Naive thymus-derived CD4-positive, alpha-beta T cell (primary cell): Measurements from ENCODE around the gene MORC1. TPM values are rescaled to one million over a fixed set of nuclear protein-coding genes. Genes with fewer than 3 reads are reported as not detected.

ENCODE experiments used
- ATAC-seq: fragments of 150-1000 bp; cut with Tn5 transposase; 2 replicates; pipeline ENCODE4 v1.10.0; 2021; ENCODE audit warnings: mild to moderate bottlenecking, moderate library complexity
- CTCF ChIA-PET: fragments of 350-600 bp; sonication (Branson Sonifier 250); formaldehyde crosslinking; loops from one replicate; lab custom pipeline; 2021; ENCODE audit warnings: antibody characterized with exemption; lab: Charles Lee
- POLR2A ChIA-PET: fragments of 350-600 bp; sonication (Branson Sonifier 250); formaldehyde crosslinking; loops from one replicate; lab custom pipeline; 2021; ENCODE audit warnings: antibody characterized with exemption, inconsistent platforms; lab: Charles Lee
- DNase-seq, 9 donors: peaks; one replicate each; pipeline versions ENCODE4 v3.0.0 to v3.0.0-alpha.2; 2020 to 2022; ENCODE audit warnings: mixed read lengths in 1 of 9
- H3K27ac ChIP-seq: one replicate; pipeline ENCODE4 v1.7.0; 2013; ENCODE audit warnings: mild to moderate bottlenecking, low read depth, low read length, moderate library complexity
- H3K27me3 ChIP-seq, 2 donors: one replicate each; pipeline ENCODE4 v1.7.0; 2013; ENCODE audit warnings: low read length in 2 of 2, mild to moderate bottlenecking in 2 of 2, moderate library complexity in 2 of 2; ENCODE audit not compliant: control insufficient read depth in 2 of 2, insufficient read depth in 2 of 2
- H3K36me3 ChIP-seq, 3 experiments: 1 replicate in 2 of 3; 2 replicates in 1 of 3; pipeline ENCODE4 v1.7.0; 2013; ENCODE audit warnings: low read length in 3 of 3, mild to moderate bottlenecking in 3 of 3, moderate library complexity in 1 of 3; ENCODE audit not compliant: insufficient read depth in 3 of 3, control insufficient read depth in 2 of 3
- H3K4me1 ChIP-seq, 2 donors: one replicate each; pipeline ENCODE4 v1.7.0; 2013; ENCODE audit warnings: low read length in 2 of 2, mild to moderate bottlenecking in 2 of 2, moderate library complexity in 1 of 2; ENCODE audit not compliant: control insufficient read depth in 2 of 2, insufficient read depth in 2 of 2
- H3K4me3 ChIP-seq: 2 replicates; pipeline ENCODE4 v1.7.0; 2013; ENCODE audit warnings: mild to moderate bottlenecking, low read length
- H3K9me3 ChIP-seq, 3 experiments: 1 replicate in 2 of 3; 2 replicates in 1 of 3; pipeline ENCODE4 v1.7.0; 2013; ENCODE audit warnings: low read length in 3 of 3; ENCODE audit not compliant: control insufficient read depth in 2 of 3
- H3K27ac Mint-ChIP-seq, 9 donors: one replicate each; pipeline ENCODE4 v1.8.0; 2020 to 2022; ENCODE audit warnings: mixed read lengths in 9 of 9, mild to moderate bottlenecking in 8 of 9, moderate library complexity in 5 of 9, inconsistent platforms in 2 of 9
- H3K27me3 Mint-ChIP-seq, 5 donors: one replicate each; pipeline ENCODE4 v1.8.0; 2021 to 2022; ENCODE audit warnings: mixed read lengths in 5 of 5, mild to moderate bottlenecking in 1 of 5
- H3K36me3 Mint-ChIP-seq, 5 donors: one replicate each; pipeline ENCODE4 v1.8.0; 2020 to 2022; ENCODE audit warnings: mixed read lengths in 5 of 5, mild to moderate bottlenecking in 3 of 5, inconsistent platforms in 1 of 5
- H3K4me1 Mint-ChIP-seq, 7 donors: one replicate each; pipeline ENCODE4 v1.8.0; 2020 to 2022; ENCODE audit warnings: mixed read lengths in 7 of 7, mild to moderate bottlenecking in 3 of 7, inconsistent platforms in 1 of 7
- H3K4me3 Mint-ChIP-seq, 10 donors: one replicate each; pipeline ENCODE4 v1.8.0; 2020 to 2022; ENCODE audit warnings: mild to moderate bottlenecking in 10 of 10, mixed read lengths in 10 of 10, moderate library complexity in 6 of 10, inconsistent platforms in 2 of 10
- H3K9me3 Mint-ChIP-seq, 11 donors: one replicate each; pipeline ENCODE4 v1.8.0; 2020 to 2022; ENCODE audit warnings: mixed read lengths in 11 of 11, mild to moderate bottlenecking in 4 of 11, inconsistent platforms in 1 of 11, moderate library complexity in 1 of 11
- intact Hi-C, 2 donors: fragments of 100-400 bp; cut with micrococcal nuclease; formaldehyde crosslinking; loops; one replicate each; pipeline ENCODE4 v1.15.1; 2023
- polyA plus RNA-seq, 2 donors: library from polyadenylated mRNA; unstranded; fragments of 300-500 nt; fragmentation: Illumina TruSeq; gene quantifications; one replicate each; pipeline ENCODE4 v1.2.3, GENCODE V29; 2021
- total RNA-seq, 6 experiments: library from RNA in 5 of 6; stranded (reverse) in 5 of 6; gene quantifications; 1 replicate in 5 of 6; 2 replicates in 1 of 6; pipeline ENCODE4 v1.2.3 and lab custom pipeline; 2021 to 2026

The MORC1 gene
- total and polyA plus RNA-seq, 7 experiments from 2014 or later: 0.12 TPM; not detected in 6

GRCh38 chr3:109047366-109047765 lies 70.6 kb downstream of the MORC1 start:
- CTCF ChIA-PET: interaction anchor here (0.7 to 0.9 kb wide), 3 partner anchors 23 to 1037 kb away, joined by 3 read pairs; no protein-coding TSS in a partner anchor
- POLR2A ChIA-PET: no interaction called here
- H3K4me3 Mint-ChIP-seq: no peak overlapping the region
- H3K27ac Mint-ChIP-seq: no peak overlapping the region
- H3K4me1 Mint-ChIP-seq: no peaks in the 10 kb centered on the region
- H3K27me3 ChIP-seq: no peaks in the 10 kb centered on the region
- no peaks in the 10 kb centered on the region for H3K4me1 ChIP-seq
- H3K27ac ChIP-seq: no peak overlapping the region
- intact Hi-C loops: no loop called here
- no peak overlapping the region for H3K4me3 ChIP-seq
- H3K9me3 Mint-ChIP-seq: no peaks in the 10 kb centered on the region
- no peaks in the 10 kb centered on the region for H3K36me3 ChIP-seq
- peaks cover 0 to 2% (median 0%) of the 10 kb centered on the region in 5 donors for H3K27me3 Mint-ChIP-seq
- DNase-seq (no peak), ATAC-seq (no peak)
- peaks cover 0 to under 1% (median 0%) of the 10 kb centered on the region in 5 donors for H3K36me3 Mint-ChIP-seq
- H3K9me3 ChIP-seq: no peaks in the 10 kb centered on the region

GRCh38 chr3:109045271-109046040 lies 72.5 kb downstream of the MORC1 start:
- peaks cover 0 to 8% (median 2%) of the 10 kb centered on the region in 5 donors for H3K27me3 Mint-ChIP-seq
- intact Hi-C loops: no loop called here
- H3K36me3 ChIP-seq: no peaks in the 10 kb centered on the region
- H3K4me3 Mint-ChIP-seq: no peak overlapping the region
- no peak overlapping the region for H3K4me3 ChIP-seq
- H3K27ac ChIP-seq: no peak overlapping the region
- H3K27me3 ChIP-seq: no peaks in the 10 kb centered on the region
- H3K9me3 Mint-ChIP-seq: no peaks in the 10 kb centered on the region
- H3K4me1 Mint-ChIP-seq: no peaks in the 10 kb centered on the region
- H3K36me3 Mint-ChIP-seq: no peaks in the 10 kb centered on the region
- no peak overlapping the region for H3K27ac Mint-ChIP-seq
- no peaks in the 10 kb centered on the region for H3K9me3 ChIP-seq
- ATAC-seq (no peak), DNase-seq (no peak)
- H3K4me1 ChIP-seq: no peaks in the 10 kb centered on the region
- ChIA-PET POLR2A (no interaction called here), CTCF (no interaction called here)

GRCh38 chr3:109035082-109035481 lies 82.9 kb downstream of the MORC1 start:
- no peaks in the 10 kb centered on the region for H3K4me1 Mint-ChIP-seq

DNA sequence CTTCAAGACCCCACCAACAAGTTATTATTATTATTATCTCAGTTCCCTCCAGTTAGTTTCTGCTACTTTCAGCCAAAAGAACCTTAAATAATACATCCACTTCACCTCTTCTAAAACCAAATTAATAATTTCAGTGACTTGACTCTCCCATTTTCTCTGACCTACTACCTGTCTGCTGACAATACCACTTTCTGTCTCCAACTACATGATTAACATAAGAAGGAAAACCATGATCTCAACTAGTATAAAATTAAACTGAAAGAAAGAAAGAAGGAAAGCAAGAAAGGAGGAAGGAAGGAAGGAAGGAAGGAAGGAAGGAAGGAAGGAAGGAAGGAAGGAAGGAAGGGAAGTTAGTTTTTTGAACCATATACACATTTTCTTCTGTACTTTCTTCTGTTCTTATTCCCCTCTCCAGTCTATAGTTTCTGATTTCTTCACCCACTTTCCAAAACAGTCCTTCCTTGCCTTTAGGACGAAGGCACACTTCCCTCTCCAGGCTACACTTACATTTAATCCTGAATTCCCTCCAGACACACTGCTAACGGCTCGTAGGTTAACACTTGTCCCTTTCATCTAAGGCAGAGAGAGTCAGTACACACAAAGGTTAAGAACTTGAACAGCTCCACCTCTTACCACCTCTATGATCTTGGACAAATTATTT lies 84.8 kb downstream of the MORC1 start:
- no peaks in the 10 kb centered on the region for H3K27me3 ChIP-seq
- no peaks in the 10 kb centered on the region for H3K9me3 ChIP-seq
- no peak overlapping the region for H3K4me3 ChIP-seq
- intact Hi-C loops: no loop called here
- H3K9me3 Mint-ChIP-seq: peaks cover 0 to 1% (median 0%) of the 10 kb centered on the region in 11 donors
- no peaks in the 10 kb centered on the region for H3K4me1 Mint-ChIP-seq
- no peak for ATAC-seq
- no peak for DNase-seq
- H3K36me3 Mint-ChIP-seq: no peaks in the 10 kb centered on the region
- no peak overlapping the region for H3K27ac Mint-ChIP-seq
- no peak overlapping the region for H3K27ac ChIP-seq
- no peaks in the 10 kb centered on the region for H3K36me3 ChIP-seq
- no peaks in the 10 kb centered on the region for H3K4me1 ChIP-seq
- ChIA-PET POLR2A (no interaction called here), CTCF (interaction anchor here (1.1 to 1.3 kb wide), 2 partner anchors 9 to 10 kb away, joined by 3 to 7 read pairs; no protein-coding TSS in a partner anchor)
- H3K27me3 Mint-ChIP-seq: peaks cover 4 to 19% (median 12%) of the 10 kb centered on the region in 5 donors
- H3K4me3 Mint-ChIP-seq: no peak overlapping the region

More at GRCh38 chr3:109035082-109035481, 82.9 kb downstream of the MORC1 start:
- H3K36me3 Mint-ChIP-seq: peaks cover 0 to 2% (median 0%) of the 10 kb centered on the region in 5 donors
- POLR2A ChIA-PET: no interaction called here
- peaks cover 1 to 29% (median 24%) of the 10 kb centered on the region in 5 donors for H3K27me3 Mint-ChIP-seq
- Histone ChIP-seq H3K27ac (no peak overlapping the region), H3K27me3 (no peaks in the 10 kb centered on the region), H3K36me3 (no peaks in the 10 kb centered on the region), H3K4me1 (no peaks in the 10 kb centered on the region), H3K4me3 (no peak overlapping the region), H3K9me3 (no peaks in the 10 kb centered on the region)
- CTCF ChIA-PET: no interaction called here
- H3K27ac Mint-ChIP-seq: no peak overlapping the region
- intact Hi-C loops: no loop called here
- DNase-seq (no peak), ATAC-seq (no peak)
- H3K9me3 Mint-ChIP-seq: peaks cover 0 to 6% (median under 1%) of the 10 kb centered on the region in 11 donors
- no peak overlapping the region for H3K4me3 Mint-ChIP-seq

GRCh38 chr3:109028753-109029152 lies 89.2 kb downstream of the MORC1 start:
- no peak overlapping the region for H3K27ac ChIP-seq
- CTCF ChIA-PET: no interaction called here
- POLR2A ChIA-PET: no interaction called here
- H3K4me1 Mint-ChIP-seq: no peaks in the 10 kb centered on the region
- H3K36me3 ChIP-seq: no peaks in the 10 kb centered on the region
- H3K27me3 Mint-ChIP-seq: peaks cover 0 to 10% (median 0%) of the 10 kb centered on the region in 5 donors
- H3K9me3 Mint-ChIP-seq: no peaks in the 10 kb centered on the region
- intact Hi-C loops: loop anchor here in 1 of 2 donors (10.0 kb wide), 1 partner anchor 364 kb away; no protein-coding TSS in a partner anchor
- no peak overlapping the region for H3K27ac Mint-ChIP-seq
- H3K4me3 Mint-ChIP-seq: no peak overlapping the region
- H3K4me3 ChIP-seq: no peak overlapping the region
- DNase-seq: no peak
- H3K36me3 Mint-ChIP-seq: no peaks in the 10 kb centered on the region
- ATAC-seq: no peak
- no peaks in the 10 kb centered on the region for H3K27me3 ChIP-seq
- H3K4me1 ChIP-seq: no peaks in the 10 kb centered on the region
- H3K9me3 ChIP-seq: no peaks in the 10 kb centered on the region

DNA sequence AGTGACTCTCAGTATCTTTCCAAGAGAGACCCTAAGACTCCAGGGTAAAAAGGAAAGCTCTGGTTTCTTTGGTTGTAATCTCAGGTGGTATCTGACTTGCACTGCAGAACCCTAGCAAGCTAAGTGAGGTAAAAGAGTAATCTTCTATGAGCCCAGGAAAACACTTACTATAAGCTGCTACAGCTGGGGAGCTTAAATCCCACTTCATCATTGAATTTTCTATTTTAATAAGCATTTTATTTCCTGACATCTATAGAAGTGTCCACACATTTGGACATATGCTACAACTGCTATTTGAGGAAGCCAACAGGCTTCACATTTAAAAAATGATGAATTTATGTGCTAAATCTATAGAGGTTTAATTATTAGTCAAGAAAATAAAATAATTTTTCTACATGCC lies 91.1 kb downstream of the MORC1 start:
- intact Hi-C loops: loop anchor here in 1 of 2 donors (10.0 kb wide), 1 partner anchor 362 kb away; no protein-coding TSS in a partner anchor
- Histone ChIP-seq H3K4me3 (no peak overlapping the region), H3K27ac (no peak overlapping the region), H3K4me1 (no peaks in the 10 kb centered on the region), H3K36me3 (no peaks in the 10 kb centered on the region), H3K27me3 (no peaks in the 10 kb centered on the region), H3K9me3 (no peaks in the 10 kb centered on the region)
- no peaks in the 10 kb centered on the region for H3K36me3 Mint-ChIP-seq
- H3K9me3 Mint-ChIP-seq: no peaks in the 10 kb centered on the region
- ChIA-PET POLR2A (no interaction called here), CTCF (no interaction called here)
- no peak for DNase-seq
- ATAC-seq: no peak
- no peaks in the 10 kb centered on the region for H3K4me1 Mint-ChIP-seq
- no peak overlapping the region for H3K27ac Mint-ChIP-seq
- H3K4me3 Mint-ChIP-seq: no peak overlapping the region
- H3K27me3 Mint-ChIP-seq: peaks cover 0 to 11% (median 0%) of the 10 kb centered on the region in 5 donors
